Measurements from ENCODE around the gene GCHFR.

Gene GCHFR

GRCh38 chr15:40807888-40808461 lies 44.1 kb downstream of the GCHFR start:
- Histone ChIP-seq H3K36me3 (ENCODE audit: insufficient read depth, low read length) (peaks cover 9% of the 10 kb centered on the region; the same call in 1 of the 2 replicates), H3K4me1 (ENCODE audit: insufficient read depth, low read length, severe bottlenecking) (peaks cover 16% of the 10 kb centered on the region), H3F3A (ENCODE audit: insufficient read depth, low read length) (no peaks in the 10 kb centered on the region), H3K9me2 (ENCODE audit: low read depth, low read length) (no peaks in the 10 kb centered on the region), H3K4me2 (ENCODE audit: low read length) (peak overlapping the region; percentile 79), H3K27me3 (ENCODE audit: insufficient read depth, low read length) (no peaks in the 10 kb centered on the region), H3K27ac (ENCODE audit: low read depth, low read length, poor library complexity, severe bottlenecking) (peak overlapping the region; percentile 24), H4K20me1 (ENCODE audit: insufficient read depth, low read length) (no peaks in the 10 kb centered on the region), H3K79me2 (ENCODE audit: insufficient read depth, low read length) (0 out of 2 replicates have a peak, but pooled peaks cover 3% of the 10 kb centered on the region), H2AFZ (ENCODE audit: low read length) (no peak overlapping the region), H3K9ac (ENCODE audit: low read length) (peak overlapping the region; percentile 99), H3K9me3 (ENCODE audit: low read length) (no peaks in the 10 kb centered on the region), H3K4me3 (ENCODE audit: low read depth, low read length, poor library complexity, severe bottlenecking) (peak overlapping the region; percentile 95)
- TF ChIP-seq CTCF (IDR thresholded peaks at IDR 0.05; ENCODE audit: low read length), result no peak

- no peaks in the 10 kb centered on the region for H3K9me2 ChIP-seq (ENCODE audit: low read depth, low read length)
- H3K4me3 ChIP-seq (ENCODE audit: low read depth, low read length, poor library complexity, severe bottlenecking), result no peak overlapping the region
- H3K27me3 ChIP-seq (ENCODE audit: insufficient read depth, low read length), result no peaks in the 10 kb centered on the region
- H3K36me3 ChIP-seq (ENCODE audit: insufficient read depth, low read length), result peaks cover 13% of the 10 kb centered on the region; the same call in 1 of the 2 replicates
- 0 out of 2 replicates have a peak, but pooled peaks cover 3% of the 10 kb centered on the region for H3K79me2 ChIP-seq (ENCODE audit: insufficient read depth, low read length)
- no peak overlapping the region for H3K9ac ChIP-seq (ENCODE audit: low read length)
- no peak overlapping the region for H3K27ac ChIP-seq (ENCODE audit: low read depth, low read length, poor library complexity, severe bottlenecking)
- no peaks in the 10 kb centered on the region for H4K20me1 ChIP-seq (ENCODE audit: insufficient read depth, low read length)
- peaks cover 16% of the 10 kb centered on the region for H3K4me1 ChIP-seq (ENCODE audit: insufficient read depth, low read length, severe bottlenecking)
- H3K9me3 ChIP-seq (ENCODE audit: low read length), result no peaks in the 10 kb centered on the region
- H3K4me2 ChIP-seq (ENCODE audit: low read length), result no peak overlapping the region
- no peak for TF ChIP-seq CTCF (IDR thresholded peaks at IDR 0.05; ENCODE audit: low read length)
- no peak for TF ChIP-seq EZH2 (IDR thresholded peaks at IDR 0.05; ENCODE audit: borderline replicate concordance, low read length)
- no peaks in the 10 kb centered on the region for H3F3A ChIP-seq (ENCODE audit: insufficient read depth, low read length)
- no peak overlapping the region for H2AFZ ChIP-seq (ENCODE audit: low read length)
Measured at GRCh38 chr15:40808861-40809450, 45.1 kb downstream of the GCHFR start.

GRCh38 chr15:40812721-40813425 lies 49.0 kb downstream of the GCHFR start:
- Histone ChIP-seq H3K79me2 (ENCODE audit: insufficient read depth, low read length) (no peaks in the 10 kb centered on the region), H3K9ac (ENCODE audit: low read length) (no peak overlapping the region), H3K4me3 (ENCODE audit: low read depth, low read length, poor library complexity, severe bottlenecking) (no peak overlapping the region), H4K20me1 (ENCODE audit: insufficient read depth, low read length) (no peaks in the 10 kb centered on the region), H3K9me2 (ENCODE audit: low read depth, low read length) (no peaks in the 10 kb centered on the region), H3K9me3 (ENCODE audit: low read length) (no peaks in the 10 kb centered on the region), H3K4me2 (ENCODE audit: low read length) (no peak overlapping the region), H3K36me3 (ENCODE audit: insufficient read depth, low read length) (peaks cover 24% of the 10 kb centered on the region; the same call in 1 of the 2 replicates), H3K4me1 (ENCODE audit: insufficient read depth, low read length, severe bottlenecking) (peaks cover 5% of the 10 kb centered on the region), H2AFZ (ENCODE audit: low read length) (no peak overlapping the region), H3K27me3 (ENCODE audit: insufficient read depth, low read length) (no peaks in the 10 kb centered on the region), H3K27ac (ENCODE audit: low read depth, low read length, poor library complexity, severe bottlenecking) (no peak overlapping the region), H3F3A (ENCODE audit: insufficient read depth, low read length) (no peaks in the 10 kb centered on the region)
- TF ChIP-seq EZH2 (IDR thresholded peaks at IDR 0.05; ENCODE audit: borderline replicate concordance, low read length) (no peak), CTCF (IDR thresholded peaks at IDR 0.05; ENCODE audit: low read length) (no peak)

Measured in OCI-LY1 (cell line).